GM19328 (cell line): Measurements from ENCODE around the gene OSCAR.
"Not testable (repeated sequence)": the region's sequence is repeated elsewhere in the genome, so short reads cannot be mapped to it uniquely, and the experiment has no call there.

Experiments
- ATAC-seq: cut with Tn5 transposase; IDR thresholded peaks from one replicate; pipeline ENCODE4 v1.9.1; 2021; ENCODE audit warnings: mild to moderate bottlenecking, moderate library complexity; ENCODE audit not compliant: unreplicated experiment

Gene OSCAR

DNA sequence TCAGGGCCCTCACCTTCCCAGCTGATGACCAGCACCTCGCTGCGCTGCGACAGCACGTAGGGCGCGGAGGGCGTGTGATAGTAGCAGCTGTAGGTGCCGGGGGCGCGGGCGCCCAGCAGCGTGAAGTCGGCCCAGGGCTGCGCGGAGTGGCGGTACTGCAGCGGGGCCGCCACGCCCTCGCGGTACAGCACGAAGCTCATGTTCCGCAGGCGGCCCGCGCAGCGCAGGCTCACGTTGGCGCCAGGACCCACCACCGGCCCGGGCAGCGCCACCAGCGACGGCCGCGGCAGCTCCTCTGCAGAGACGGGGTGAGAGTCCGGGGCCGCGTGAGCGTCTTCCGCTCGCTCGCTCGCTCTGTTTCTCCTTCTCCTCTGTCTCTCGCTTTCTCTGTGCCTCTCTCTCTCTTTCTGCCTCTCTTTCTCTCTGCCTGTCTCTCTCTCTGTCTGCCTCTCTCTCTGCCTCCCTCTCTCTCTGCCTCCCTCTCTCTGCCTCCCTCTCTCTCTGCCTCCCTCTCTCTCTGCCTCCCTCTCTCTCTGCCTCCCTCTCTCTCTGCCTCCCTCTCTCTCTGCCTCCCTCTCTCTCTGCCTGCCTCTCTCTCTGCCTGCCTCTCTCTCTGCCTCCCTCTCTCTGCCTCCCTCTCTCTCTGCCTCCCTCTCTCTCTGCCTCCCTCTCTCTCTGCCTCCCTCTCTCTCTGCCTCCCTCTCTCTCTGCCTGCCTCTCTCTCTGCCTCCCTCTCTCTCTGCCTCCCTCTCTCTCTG, 4.6 kb downstream of the OSCAR start:
- ATAC-seq, result not testable (repeated sequence)

DNA sequence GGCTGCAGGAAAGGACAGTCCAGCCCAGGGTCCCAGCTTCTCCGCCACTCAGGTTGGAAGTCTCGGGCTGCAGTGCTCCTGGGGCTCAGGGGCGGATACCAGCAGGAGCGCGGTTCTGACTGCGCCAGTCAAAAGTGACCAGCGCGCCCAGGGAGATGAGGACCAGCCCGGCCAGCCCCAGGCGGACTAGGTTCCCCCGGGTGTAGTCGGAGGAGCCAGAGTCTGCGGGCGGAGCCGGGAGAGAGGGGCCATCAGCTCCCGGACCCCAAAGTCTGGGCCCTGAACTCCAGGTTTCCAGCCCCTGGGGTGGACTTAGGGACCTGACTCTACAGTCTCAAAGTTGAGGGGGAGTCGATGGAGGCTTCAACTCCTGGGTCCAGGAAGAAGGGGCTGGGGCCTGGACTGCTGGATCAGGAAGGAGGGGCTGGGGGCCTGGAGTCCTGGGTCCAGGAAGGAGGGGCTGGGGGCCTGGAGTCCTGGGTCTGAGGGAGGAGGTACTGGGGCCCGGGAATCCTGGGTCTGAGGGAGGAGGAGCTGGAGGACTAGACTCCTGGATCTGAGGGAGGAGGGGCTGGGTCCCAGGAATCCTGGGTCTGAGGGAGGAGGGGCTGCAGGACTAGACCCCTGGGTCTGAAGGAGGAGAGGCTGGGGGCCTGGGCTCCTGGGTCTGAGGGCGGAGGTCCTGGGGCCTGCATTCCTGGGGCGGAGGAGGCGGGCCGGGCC, 5.3 kb downstream of the OSCAR start:
- no peak for ATAC-seq

DNA sequence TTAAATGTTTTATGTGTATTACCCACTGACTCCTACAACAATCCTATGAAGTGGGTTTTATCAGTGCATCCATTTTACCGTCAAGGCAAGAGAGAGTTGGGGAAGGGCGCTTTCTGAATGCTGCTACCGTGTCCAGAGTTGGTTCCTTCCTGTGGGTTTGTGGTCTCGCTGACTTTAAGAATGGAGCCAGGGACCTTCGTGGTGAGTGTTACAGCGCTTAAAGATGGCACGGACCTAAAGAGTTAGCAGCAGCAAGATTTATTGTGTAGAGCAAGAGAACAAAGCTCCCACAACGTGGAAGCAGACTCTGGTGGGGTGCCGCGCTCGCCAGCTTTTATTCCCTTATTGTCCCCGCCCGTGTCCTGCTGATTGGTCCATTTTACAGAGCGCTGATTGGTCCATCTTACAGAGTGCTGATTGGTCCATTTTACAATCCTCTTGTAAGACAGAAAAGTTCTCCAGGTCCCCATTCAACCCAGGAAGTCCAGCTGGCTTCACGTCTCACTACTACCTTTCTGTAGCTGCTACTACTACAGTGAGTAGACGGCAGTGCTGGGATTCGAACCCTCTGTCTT, 6.1 kb downstream of the OSCAR start:
- ATAC-seq, result no peak

DNA sequence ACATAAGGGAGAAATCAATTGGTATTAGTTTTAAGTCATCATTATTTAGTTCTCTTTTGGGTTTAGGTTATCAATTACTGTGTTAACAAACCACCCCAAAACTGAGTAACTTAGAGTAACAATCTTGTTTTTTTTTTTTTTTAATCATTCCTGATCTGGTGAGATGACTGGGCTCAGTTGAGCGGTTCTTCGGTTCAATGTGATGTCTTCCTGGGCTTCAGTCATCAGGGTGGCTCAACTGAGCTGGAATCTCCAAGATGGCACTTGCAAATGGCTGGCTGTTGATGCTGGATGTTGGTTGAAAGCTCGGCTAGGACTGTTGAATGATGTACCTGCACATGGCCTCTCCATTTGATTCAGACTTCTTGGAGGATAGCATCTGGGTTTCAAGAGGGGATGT, 16.2 kb downstream of the OSCAR start:
- no peak for ATAC-seq

DNA sequence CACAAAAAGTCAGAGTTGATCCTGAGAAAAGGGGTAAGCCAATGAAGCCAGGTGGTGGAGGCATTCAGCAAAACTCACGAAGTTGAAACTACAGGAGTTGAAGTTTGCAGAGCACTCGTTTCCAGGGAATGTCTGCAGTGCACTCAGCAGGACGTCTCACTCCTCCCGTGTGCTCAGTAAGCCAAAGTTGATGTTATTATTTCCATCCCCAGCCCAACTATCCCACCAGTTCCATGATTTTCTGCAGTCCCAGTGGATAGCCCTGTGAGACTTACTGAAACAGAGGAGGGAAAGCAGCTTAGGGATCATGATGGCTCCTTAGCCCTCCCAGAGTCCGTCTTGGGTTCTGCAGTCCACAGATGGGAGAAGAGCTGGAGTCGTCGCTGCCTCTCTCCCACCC, 19.6 kb downstream of the OSCAR start, which contains the start of gene TARM1:
TARM1 (minus strand) TSS at position 334 of the 400 bp plus-strand sequence; CDS start at position 309, 25 bp downstream.
- ATAC-seq, result no peak

DNA sequence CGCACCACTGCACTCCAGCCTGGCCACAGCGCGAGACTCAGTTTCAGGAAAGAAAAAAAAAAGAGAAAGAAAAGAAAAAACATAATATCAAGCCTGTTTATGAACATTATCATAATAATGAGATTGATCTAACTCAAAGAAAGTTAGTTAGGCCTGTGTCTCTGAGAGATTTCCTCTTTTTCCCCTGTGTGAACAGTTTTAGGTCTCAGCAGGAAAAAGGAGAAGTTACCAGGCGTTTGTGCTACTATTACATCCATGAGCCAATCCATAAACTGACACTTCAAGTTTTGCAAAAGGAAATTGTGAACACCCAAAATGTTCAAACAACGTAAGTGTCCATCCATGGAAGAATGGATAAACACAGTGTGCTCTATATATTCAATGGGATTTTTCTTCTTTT, 23.3 kb downstream of the OSCAR start:
- no peak for ATAC-seq

DNA sequence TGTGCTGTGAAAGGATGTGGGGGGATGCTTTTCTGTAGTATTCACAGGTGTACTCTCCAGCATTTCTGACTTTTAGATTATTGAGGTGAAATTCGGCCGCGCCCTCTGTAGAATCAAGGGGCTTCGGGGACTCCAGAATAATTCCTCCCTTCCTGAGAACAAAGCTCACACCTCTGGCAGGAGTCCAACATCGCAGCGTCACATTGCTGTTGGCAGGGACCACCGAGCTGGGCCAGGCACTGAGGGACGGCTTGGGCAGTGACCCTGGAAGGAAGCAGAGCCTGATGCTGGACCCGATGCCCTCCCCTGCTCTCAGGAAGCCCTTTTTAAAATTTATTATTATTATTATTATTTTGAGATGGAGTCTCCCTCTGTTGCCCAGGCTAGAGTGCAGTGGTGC, 25.8 kb downstream of the OSCAR start:
- no peak for ATAC-seq

DNA sequence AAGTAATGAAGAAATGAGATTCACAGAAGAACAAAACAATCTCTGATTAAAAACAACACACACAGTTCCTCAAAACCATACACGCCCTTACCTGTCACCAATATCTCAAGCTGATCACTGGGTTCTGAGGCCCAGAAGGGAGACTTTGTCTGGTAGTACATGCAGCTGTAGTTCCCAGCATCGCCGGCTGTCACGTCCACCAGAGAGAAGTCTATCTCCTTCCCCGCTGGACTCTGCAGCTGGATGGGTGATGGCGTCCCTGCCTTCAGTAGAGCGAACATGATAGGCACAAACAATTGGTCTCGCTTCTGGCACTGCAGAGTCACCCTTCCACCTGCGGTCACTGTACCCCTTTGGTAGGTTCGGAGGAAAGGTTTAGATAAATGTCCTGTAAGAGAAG, 26.8 kb downstream of the OSCAR start:
- no peak for ATAC-seq

DNA sequence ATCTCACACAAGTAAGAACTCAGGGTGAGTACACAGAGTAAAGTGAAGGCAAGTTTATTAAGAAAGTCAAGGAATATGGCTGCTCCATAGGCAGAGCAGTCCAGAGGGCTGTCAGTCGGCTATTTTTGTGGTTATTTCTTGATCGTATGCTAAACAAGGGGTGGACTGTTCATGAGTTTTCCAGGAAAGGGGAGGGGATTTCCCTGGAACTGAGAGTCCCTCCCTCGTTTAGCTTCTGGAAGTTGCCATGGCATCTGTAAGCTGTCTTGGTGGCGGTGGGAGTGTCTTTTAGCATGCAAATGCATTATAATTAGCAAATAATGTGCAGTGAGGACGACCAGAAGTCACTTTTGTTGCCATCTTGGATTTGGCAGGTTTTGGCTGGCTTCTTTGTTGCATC, 31.1 kb downstream of the OSCAR start:
- no peak for ATAC-seq

DNA sequence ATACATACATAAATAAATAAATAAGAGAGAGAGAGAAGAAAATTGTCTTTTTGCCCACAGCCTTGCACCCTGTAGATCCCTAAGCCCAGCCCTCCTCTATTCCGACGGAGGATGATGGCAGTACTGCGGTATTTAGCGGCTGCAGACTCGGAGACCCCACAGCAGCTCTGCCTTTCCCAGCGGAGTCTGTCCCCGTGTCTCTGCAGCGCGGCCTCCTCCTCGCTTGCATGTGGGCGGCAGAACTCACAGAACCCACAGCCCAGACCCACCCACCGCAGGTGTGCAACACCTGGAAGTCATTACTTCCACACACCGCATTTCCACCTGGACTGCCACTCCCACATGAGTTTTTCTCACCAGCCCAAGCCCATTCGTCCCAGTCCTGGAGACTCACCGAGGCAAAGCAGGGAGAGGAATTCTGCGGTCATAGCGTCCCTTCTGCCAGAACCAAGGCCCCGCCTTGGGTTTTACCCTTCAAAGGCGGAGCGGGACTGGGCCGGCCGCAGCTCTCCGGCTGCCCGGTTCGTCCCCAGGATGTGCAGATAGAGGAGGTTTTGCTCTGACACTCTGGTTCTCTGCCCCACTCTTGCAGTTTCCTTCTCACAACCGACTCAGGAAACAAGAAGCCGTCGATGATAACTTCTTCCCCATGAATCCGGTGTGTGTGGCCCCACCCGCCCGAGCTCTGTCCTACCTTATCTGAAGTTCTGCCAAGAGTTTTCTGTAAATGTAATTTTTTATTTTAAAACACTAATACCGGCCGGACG, 37.1 kb downstream of the OSCAR start, which contains the start of gene VSTM1:
VSTM1 (minus strand) TSS at position 548 of the 767 bp plus-strand sequence; CDS start at position 428, 120 bp downstream.
- no peak for ATAC-seq

DNA sequence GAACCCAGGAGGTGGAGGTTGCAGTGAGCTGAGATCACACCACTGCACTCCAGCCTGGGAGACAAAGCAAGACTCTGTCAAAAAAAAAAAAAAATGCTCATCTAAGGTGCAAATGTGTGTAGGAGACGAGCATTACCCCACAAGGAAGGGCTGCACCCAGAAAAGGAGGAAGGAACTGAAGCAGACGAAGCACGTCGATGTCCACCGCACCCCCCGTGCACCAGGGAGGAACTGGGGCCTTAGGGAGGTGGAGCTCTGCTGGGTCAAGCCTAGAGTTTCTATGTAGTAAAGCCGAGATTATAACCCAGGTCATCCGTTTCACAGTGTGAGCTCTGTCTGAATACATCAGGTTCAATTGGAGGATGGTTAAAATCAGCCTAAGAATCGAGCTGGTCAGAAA, 38.0 kb downstream of the OSCAR start:
- ATAC-seq, result no peak

DNA sequence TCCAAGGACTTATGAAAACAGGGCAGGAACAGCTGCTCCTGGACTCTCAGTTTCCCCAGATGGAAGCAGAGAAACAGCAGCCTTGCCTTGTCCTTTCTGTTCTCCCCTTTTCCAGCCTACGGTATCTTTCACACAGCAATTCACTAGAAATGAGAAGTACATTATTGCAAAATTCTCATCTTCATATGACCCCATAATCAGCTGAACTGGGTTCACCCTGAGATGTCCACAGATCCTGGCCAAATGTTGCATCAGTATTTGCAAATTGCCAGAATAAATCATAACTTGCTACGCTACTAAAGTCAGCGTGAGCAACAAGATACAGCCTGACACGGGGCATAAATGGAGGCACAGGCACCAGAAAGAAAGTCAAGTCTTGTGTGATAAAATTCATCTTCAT, 53.0 kb downstream of the OSCAR start:
- ATAC-seq, result no peak

DNA sequence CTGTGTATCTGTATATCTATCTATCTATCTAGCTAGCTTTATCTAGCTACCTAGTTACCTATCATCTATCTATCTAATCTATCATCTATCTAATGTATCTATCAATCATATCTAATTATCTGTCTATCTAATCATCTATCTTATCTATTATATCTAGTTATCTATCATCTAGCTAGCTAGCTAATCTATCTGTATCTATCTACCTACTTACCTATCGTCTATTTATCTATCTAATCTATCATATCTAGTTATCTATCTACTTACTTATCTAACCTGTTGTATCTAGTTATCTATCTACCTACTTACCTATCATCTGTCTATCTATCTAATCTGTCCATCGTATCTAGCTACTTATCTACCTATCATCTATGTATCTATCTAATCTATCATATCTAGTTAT, 54.8 kb downstream of the OSCAR start:
- ATAC-seq, result no peak
